Measurements from ENCODE around the gene HES7. TPM values are rescaled to one million over a fixed set of nuclear protein-coding genes. Genes with fewer than 3 reads are reported as not detected.

Gene HES7
- total RNA-seq, 1 experiment from 2014 or later, result 0.61 TPM

DNA sequence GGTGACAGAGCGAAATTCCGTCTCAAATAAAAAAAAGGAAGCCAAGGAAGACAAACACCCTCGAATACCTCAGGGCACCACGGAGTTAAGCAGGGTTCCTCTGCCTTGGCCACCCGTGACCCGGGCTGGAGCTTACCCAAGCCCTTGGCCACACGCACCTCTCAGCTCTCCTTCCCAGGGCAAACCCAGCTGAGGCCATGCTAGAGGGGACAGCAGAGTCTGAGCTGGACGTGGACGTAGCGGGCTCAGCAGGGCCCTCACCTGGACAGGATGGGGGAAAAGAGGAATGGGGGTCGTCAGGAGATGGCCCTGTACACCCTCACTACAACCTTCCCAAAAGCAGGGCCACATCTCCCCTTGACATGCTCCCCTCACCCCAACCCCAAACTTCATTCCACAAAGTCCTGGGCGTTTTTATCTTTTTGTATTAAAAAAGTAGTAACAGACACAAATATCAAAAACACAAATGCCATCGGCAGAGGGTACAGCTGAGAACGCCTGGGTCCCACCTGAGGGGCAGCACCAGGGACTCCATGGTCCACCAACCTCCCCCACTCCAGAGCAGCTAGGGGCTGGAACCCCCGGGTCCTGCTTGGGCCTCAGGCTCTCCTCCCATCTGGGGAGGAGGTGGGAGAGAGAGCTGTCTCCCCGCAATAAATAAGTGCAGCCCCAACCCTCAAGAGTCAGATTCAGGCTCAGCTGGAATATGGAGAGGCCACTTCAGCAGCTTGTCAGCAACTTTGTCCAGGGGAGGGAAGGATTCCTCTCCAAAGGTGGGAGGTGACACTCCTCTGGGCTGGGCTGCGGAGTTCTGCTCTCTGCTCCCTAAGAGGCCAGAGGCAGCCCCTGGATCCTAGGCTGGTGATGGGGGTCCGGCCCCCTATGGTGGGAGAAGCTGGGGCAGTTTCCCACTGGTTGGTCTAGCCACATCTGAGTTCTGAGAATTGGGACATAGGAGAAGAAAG is 16.4 kb upstream of the HES7 start:
- no peaks in the 10 kb centered on the region for H3K79me2 ChIP-seq (ENCODE audit: insufficient read depth, low read length)
- H3K9me2 ChIP-seq (ENCODE audit: insufficient read depth), result no peaks in the 10 kb centered on the region
- peak overlapping the region; percentile 63 for H3K27ac ChIP-seq (ENCODE audit: low read depth, low read length)
- ChIA-PET POLR2A (interaction anchor here (0.8 to 3.7 kb wide), 7 partner anchors 10 to 81 kb away, joined by 3 to 25 read pairs (median 4); no protein-coding TSS in a partner anchor), RAD21 (ENCODE audit: low non-redundant PET in 1 of 2, low total read pairs in 2 of 2, uncharacterized antibody in 2 of 2, unreplicated experiment in 2 of 2) (interaction anchor here in 1 of 2 experiments (1.1 kb wide), 1 partner anchor 83 kb away, joined by 4 read pairs; no protein-coding TSS in a partner anchor), CTCF (interaction anchor here (1.6 kb wide), 1 partner anchor 11 kb away, joined by 4 read pairs; no protein-coding TSS in a partner anchor)
- peak overlapping the region; percentile 77; the same call in 1 of the 2 replicates for H3K4me2 ChIP-seq (ENCODE audit: low read length)
- H2AFZ ChIP-seq (ENCODE audit: low read depth, low read length, poor library complexity, severe bottlenecking), result no peak overlapping the region
- intact Hi-C loops (cut with micrococcal nuclease), result no loop called here
- H3K4me3 ChIP-seq (replicated peaks in 1 of 2; ENCODE audit: low read depth in 1 of 2, low read length in 2 of 2), result no peak overlapping the region
- no peaks in the 10 kb centered on the region for H3K27me3 ChIP-seq (ENCODE audit: insufficient read depth, low read length)
- BruUV-seq (replicated peaks), result TSS peak; percentile 29
- H3K4me1 ChIP-seq (ENCODE audit: control insufficient read depth in 1 of 2, insufficient read depth in 2 of 2, low read length in 2 of 2), result peaks cover 17 to 47% of the 10 kb centered on the region in 2 experiments
- ATAC-seq (no peak), DNase-seq (ENCODE audit: low read depth, low spot score) (no peak)
- TF ChIP-seq ZBTB33 (IDR thresholded peaks at IDR 0.05; ENCODE audit: extremely low read depth, insufficient replicate concordance, low read length), result no peak
- TF ChIP-seq EZH2phosphoT487 (IDR thresholded peaks at IDR 0.05; ENCODE audit: borderline replicate concordance), result no peak
- H4K20me1 ChIP-seq (ENCODE audit: insufficient read depth), result 0 out of 2 replicates have a peak, but pooled peaks cover 6% of the 10 kb centered on the region
- H3K9me3 ChIP-seq (ENCODE audit: control insufficient read depth in 1 of 2, insufficient read depth in 1 of 2, low read depth in 1 of 2, low read length in 2 of 2), result no peaks in the 10 kb centered on the region
- peaks cover 9 to 33% of the 10 kb centered on the region in 2 experiments for H3K36me3 ChIP-seq (ENCODE audit: control insufficient read depth in 1 of 2, insufficient read depth in 2 of 2, low read length in 2 of 2)
- H3K9ac ChIP-seq (ENCODE audit: low read length), result no peak overlapping the region
